GM04504 (cell line): ENCODE measurements around the gene MN1.

ENCODE experiments used
- DNase-seq: peaks from one replicate; pipeline ENCODE4 v3.0.0-alpha.2; 2012; ENCODE audit warnings: low read depth

Gene MN1

DNA sequence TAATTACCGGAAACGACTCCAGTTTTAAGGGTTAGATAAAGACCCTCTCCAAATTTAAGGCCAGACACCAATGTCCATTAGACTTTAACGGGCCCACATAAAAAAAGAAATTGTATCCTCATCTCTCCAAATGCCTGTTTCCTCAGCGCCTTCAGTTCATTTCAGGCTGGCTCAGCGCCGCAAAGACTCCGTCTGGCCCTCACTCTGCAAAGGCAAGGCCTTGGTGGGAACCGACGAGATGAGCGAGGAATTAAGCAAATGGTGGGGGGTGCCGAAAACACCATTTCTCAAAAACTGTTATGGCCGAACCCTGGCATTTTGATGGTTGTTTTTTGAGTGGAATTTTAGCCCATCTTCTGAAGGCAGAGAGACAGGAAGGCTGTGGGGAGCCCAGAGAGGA is 15.7 kb downstream of the MN1 start:
- DNase-seq: no peak

DNA sequence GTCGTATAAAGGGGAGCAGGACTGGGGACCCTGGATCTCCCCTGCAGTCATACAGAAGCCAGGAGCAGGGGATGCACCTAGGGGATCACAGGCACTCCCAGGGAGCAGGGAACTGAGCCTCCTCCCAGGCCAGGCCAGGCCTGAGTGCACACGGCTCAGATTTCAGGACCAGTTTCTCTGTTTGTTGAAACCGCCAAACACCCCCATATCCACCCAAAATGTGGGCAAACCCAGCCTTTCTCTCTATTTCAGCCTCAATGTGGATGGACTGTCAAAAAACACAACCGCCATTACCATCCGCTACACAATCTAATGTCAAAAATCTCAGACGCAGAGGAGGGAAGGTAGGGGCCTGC is 17.5 kb downstream of the MN1 start:
- DNase-seq: no peak

DNA sequence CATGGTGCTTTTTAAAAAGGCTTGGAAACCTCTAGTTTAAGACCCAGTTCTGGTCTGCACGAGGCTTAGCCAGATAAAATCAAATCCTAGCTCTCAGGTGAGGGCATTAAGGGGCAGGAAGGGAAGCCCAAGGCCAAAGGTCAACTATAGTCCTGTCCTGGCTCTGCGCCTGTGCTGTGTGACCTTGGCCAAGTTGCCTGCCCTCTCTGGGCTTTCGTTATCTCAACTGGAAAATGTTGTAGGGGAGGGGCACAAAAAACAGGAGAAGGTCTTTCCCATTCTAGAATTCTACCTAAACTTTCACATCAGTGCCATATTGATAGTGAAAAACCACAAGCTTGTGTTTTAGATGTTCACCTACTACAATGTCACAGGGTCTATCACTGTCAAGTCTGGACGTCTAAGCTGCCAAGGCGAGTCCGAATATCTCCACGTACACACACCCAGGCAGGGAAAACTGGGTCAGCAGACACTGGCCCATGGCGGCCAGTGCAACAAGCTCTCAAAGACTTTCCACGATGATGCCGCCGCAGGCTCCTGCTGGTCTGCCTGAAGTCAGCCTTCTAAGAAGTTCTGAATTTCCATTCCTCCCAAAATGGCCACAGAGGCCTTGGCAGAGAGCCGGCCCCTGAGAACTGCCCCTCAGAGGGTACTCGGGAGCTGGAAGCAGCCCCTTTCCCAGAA is 18.0 kb downstream of the MN1 start:
- DNase-seq: no peak

DNA sequence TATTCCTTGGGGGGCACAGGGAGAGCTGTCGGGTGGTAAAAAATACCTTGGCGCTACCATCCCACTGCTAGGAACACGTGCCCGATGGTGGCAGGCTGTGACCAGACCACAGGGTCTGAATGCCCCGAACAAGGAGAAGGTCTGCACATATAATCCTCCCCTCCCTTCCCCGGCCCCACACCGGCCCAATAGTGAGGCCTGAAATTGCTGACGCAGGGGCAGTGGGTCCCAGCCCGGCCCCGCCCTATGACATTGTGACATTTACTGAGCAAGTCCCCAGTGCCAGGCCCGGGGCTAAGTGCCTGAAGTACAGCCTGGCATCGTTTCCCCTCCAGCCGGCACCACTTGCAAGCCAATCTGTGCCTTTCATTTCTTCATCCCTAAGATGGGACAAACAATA is 19.5 kb downstream of the MN1 start:
- DNase-seq: no peak

DNA sequence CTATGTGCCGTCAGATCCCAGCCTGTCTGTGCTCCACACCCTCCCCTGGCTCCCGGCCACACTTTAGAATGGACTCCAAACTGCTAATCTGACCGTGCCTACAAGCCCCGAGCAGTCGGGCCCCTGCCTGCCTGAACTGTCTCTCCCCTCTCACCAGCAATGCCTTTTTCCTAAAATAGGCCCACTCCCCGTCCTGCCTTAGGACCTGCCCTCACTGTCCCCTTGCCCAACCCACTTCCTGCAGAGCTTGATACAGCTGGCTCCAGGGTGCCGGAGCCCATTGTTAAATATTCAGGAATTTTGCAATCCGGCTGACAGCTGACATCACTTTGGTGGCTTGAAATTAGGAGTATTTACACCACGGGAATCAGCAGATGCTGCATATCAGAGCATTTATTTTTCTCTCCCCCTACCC is 21.4 kb downstream of the MN1 start:
- no peak for DNase-seq

DNA sequence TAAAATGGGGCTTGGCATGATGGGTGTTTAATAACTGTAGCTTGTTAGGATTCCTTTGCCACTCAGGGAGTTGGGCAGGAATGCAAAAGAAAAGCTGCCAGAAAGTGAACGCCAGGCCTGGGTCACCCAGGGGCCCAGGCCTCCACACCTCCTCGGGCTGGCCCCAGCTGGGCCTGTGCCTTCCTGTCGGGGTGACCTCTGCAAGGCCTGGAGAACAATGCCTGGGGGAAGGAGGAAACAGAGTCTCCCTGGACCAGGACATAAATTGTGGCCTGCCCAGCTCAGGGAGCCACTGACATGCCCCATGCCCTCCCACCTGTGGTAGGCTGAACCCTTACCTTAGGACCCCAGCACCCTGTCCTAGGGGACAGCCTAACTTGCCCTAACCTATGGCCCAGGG is 21.9 kb downstream of the MN1 start:
- DNase-seq: no peak

DNA sequence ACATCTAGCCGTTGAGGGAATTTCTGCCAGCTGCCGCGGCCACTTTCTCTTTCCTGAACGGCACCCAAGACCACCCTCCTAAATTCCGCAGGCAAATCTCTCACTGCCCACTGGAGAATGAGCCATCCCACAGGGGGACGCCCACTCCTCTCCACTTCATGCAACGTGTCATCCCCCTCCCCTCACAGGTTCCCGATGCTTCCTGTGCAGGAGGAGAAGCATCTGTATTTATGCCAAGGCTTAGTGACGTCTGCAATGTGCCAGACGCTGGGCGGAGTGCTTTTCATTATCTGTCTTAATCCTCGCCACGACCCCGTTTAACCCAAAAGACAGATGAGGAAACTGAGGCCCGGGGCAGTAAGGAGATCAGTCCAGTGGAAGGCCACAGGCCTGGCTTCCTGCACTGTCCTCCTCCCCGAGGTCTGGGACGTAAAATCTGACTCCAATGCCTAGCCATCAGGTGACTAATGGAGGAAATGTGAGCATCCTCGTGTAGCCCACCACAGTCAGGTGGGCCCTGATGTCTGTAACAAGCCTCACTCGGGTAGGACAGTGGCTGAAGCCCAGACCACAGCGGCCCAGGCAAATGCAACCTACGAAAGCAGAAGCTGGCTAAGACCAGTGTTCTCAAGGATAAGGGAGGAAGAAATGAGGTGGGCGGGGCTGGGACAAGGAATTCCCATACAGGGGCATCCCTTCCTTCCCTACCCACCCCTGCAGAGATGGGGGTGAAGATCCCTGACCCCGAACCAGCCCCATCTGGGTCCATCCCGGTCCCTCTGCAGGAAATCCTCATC is 23.1 kb downstream of the MN1 start:
- DNase-seq: no peak

DNA sequence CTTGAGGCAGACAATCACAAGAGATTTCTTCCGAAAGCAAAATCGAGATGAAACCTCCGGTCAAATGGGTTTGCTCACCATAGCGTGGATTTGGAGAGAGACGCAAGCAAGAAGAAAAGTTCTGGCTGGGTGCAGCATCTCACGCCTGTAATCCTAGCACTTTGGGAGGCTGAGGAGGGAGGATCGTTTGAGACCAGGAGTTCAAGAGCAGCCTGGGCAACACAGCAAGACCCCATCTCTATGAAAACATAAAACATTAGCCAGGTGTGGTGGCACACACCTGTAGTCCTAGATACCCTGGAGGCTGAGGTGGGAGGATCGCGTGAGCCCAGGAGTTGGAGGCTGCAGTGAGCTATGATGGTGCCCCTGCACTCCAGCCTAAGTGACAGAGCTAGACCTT is 24.4 kb downstream of the MN1 start:
- no peak for DNase-seq

DNA sequence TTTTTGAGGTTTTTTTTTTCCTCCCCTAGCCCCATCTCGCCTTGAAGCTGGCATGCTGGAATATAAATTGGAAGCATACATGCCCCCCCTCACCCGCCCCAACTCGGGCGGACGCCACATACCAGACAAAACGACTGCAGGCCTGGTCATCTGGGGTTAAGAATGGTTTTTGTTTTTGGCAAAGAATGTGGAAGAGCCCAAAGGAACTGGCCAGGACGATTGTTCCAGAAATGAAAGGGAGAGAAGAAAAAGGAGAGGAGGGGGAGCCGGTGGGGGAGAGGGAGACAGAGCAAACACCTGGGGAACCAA is 25.0 kb downstream of the MN1 start:
- DNase-seq: no peak

DNA sequence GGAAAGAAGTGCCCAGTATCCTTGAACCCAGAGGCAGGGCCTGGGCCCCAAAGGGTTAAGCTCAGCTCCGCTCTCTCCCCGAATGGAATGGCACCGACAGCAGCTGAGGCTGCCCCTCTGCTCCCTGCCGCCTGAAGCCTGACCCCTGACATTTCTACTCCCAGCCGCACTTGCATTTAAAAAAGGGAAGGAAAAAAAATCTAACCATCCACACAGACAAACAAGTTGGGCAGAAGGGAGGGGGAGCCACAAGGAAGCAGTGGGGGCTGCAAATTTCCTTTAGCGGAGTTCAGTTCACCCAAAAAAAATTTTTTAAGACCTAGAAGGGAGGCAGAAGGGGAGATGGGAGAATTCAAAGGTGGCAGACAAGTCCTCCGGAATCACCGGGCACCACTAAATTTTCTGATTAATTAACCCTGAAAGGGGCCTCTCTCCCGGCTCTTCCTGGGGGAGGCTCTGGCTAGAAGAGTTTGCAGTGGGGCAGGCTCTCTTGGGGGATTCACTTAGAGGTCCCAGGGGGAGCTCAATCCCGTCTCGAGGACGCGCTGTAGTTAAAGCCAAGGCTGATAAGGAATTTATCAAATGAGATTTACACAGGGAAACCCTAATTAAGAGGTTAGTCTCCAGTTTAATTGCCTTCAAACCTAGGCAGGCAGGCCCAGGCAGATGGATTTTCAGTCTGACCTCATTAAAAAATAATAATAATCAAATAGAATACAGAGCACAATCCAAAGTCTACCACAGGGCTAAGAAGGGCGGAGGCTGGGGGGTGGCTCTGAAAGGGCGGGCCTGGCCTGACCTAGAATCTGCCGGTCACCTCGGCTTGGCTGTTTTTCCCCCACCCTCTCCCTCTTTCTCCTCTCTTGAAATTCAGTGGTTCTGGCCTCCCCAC is 25.6 kb downstream of the MN1 start:
- no peak for DNase-seq

DNA sequence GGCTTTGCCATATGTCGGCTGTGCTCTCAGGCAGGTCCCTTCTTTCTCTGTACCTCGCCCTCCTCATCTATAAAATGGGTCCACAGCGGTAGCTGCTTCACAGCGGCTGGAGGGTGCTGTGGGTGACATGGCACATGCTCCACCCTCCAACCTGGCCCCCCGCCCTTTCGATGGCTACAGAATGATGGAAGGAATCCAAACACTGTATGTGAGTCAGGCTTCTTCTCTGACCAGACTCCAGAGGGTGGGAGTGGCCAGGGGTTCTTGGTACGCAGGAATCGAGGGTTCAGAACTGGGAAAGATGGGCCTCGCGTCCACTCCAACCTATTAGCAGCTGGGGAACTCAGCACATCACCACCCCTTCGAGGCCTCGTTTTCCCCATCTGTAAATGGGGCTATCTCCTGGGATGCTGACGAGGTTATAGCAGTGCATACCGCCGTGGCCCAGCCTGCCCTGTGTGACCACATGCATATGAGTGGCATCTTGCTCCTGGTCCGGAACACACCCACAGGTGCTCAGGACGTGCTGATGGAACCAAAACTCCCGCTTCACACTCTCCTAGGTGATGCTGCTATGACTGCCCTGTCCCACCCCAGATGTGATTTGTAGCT is 26.4 kb downstream of the MN1 start:
- DNase-seq: no peak

DNA sequence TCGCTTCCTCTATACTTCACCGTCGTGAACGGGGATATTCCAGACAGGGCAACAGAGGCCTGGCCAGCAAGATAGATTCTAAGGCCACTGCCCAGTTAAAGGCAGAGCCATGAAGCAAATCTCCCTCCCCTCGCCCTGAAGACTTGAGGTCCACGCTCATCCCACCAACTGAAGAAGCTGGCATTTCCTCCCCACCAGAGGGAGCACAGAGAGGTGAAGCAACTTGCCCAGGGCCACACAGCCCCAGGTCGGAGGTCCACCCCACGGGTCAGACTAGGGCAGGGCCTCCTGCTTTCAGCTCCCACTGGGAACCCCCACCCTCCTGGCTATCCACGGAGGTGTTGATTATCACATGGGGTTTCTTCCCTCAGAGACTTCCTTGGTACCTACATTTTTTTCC is 27.4 kb downstream of the MN1 start:
- no peak for DNase-seq

DNA sequence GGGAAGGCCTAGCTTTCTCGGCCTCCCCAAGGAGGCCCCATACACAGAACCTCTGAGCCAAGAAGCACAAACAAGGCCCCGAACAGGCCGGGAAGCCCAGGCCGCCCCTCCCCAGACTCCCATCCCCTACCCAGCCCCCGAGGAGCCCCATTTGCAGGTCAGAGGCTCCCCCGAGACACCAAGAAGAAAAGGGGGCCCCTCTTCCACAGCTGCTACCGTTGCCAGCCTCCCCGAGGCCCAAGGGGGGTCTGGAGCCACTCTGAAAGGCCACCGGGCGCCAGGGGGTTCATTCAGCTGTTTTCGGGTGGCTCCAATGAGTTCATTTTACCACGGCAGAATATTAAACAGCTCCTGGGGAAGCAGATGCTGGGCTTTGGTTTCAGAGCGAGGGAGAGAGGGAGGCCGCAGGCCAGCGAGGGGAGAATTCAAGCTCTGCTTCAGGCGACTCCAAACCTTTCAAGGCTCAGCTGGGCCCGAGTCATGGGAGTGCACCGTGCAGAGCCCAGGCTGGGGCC is 28.5 kb downstream of the MN1 start:
- no peak for DNase-seq

DNA sequence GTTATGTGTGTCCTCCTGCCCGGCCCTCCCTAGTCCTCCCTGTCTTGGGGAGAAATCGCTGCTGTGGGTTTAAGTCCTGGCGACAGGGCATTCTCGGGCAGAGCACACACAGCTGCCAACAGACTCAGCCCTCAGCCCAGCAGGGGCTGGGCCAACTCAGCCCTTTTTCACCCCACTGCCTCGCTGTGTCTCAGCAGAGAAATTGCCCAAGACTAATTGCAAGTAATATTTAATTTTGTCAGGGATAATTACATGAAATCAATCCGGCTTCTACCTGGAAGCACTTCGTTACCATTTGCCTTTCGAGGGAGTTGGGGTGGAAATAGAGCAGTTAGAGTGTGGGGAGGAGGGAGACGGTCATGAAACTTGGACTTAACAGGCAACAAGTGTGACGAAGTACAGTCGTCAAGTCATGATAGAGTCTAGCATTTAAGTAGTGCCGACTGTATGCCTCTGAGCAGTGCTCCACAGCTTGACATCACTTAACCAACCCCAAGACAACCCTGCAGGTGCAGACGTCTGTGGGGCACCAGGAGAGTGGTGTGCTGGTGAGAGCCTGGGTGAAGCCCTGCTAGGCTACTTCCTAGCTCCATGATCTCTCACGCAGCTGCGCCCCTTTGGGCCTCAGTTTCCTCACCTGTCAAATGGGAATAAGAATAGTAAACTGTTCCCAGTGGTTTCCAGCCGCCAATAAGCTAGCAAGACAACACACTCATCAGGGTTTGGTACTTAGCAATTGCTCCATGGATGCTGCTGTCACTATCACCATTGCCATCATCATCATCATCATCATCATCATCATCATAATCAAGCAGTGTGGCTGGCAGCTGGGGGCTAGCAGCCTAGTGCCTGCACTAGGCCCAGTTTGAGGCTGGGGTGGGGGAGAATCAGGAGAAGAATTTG is 29.2 kb downstream of the MN1 start:
- no peak for DNase-seq

DNA sequence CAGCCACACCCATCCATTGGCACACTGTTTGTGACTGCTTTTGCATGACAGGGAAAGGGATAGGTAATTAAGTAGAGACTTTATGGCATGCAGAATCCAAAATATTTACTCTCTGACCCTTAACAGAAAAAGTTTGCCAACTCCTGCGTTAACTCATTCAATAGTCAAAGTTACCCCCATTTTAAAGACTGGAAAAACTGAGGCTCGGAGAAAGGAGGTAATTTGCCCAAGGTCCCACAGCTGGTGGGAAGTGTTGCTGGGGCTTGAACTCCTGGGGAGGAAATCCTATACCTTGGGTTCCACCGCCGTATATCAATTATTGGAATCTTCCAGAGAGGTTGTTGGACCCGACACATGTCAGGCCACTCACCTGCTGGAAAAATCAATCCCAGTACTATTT is 29.9 kb downstream of the MN1 start:
- DNase-seq: no peak

DNA sequence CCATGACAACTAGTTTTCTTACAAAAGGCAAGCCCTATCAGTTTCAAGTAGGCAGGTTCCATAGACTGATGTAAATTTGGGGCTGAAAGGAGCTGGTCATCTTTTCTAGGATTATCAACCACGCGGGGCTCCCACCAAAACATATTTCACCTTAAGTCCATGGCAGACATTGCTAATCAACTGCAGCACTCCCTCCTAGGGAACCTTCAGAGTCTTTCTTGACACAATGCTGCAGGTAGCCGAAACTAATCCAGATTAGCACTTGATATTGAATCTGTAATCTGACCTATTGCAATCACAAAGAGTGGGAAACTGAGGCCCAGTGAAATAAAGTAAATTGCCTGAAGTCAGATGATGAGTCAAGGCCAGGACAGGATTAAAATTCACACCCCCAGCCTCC is 32.5 kb downstream of the MN1 start:
- no peak for DNase-seq

DNA sequence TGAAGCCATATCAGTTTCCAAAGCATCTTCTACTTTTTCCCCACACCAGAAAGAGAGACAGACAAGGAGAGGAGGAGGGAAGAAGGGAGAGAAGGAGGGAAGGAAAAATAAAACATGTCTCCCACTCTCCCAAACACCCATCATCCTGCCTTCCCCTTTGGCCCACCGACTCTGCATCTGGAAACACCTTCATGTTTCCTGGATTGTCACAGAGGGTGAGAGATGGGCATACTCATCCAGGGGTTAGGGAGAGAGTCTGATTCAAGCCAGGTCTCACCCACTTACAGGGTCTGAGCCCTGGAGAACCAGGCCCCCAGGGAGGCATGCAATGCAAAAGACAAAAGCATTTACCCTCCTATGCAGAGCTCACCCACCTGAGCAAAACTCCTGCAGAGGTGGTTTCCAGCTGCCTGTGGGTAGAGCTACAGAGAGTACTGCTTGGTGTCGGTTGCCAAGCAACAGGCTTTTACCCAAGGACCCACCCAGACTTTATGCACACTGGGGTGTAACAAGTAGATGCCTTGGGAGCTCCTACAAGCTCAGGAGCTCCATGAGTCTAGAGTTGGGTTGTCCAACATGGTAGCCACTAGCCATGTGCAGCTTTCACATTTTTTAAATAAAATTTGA is 33.4 kb downstream of the MN1 start:
- no peak for DNase-seq

DNA sequence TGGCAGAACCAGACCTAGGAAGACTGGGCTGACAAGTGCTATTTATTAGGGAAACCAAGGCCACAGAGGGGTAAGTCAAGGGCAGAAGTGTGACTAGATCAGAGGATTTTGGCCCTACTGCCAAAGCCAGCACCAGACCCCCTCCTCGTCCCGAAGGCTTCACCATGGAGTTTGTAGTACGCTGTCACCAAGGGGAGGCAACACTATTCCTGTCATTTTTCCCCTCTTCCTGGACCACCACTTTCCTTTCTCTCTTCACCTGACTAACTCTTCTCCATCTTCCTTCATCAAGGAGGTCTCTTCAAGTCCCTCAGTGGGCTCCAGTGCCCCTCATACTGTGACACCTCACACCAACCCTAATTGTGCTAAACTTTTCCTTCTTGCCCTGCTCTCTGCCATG is 34.9 kb downstream of the MN1 start:
- no peak for DNase-seq

DNA sequence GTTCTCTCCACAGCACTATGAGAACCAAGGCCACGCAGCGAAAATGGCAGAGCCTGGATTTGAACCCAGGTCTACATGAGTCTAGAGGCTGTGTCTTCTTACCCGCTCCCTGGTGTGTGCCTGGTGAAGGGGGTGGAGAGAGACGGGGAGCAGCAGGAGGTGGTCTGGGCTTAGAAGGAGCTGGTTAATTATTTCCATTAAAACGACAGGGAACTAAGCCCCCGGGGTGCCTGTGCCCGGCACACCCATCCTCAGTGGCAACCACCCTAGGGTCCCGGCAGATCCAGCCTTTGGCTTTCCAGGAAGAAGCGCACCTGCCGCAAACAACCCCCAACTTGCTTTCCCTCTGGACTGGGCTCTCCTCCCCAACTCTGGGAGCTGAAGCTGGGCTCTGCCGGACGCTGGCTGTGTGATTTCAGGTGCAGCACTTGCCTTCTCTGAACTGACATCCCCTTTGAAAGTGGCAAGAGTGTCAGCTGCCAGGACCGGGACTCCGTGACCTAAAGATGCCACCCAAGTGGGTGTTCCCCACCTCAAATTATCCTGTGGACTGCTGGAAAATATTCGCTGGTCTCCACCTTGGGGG is 35.8 kb downstream of the MN1 start:
- DNase-seq: no peak

DNA sequence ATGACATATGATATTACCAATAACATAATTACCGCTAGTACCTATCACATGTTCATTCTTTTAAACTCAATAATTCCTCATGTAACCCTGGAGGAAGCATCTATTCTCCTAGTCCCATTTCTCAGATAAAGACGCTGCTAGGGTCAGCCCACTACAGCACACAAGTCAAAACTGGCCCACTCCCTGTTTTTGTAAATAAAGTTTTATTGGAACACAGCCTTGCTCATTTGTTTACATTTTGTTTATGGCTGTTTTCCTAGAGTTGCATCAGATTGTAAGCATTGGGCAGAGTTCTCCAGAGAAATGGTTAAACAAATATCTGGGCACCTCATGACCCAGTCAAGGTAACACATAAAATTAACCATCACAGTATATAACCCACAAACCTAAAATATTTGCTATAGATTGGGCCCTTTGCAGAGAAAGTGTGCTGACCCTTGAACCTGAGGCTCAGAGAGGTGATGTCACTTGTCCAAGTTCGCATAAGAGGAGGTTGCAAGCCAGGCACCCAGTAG is 36.8 kb downstream of the MN1 start:
- DNase-seq: no peak
